Panc1 (cell line): ENCODE data around the gene PERCC1. TPM values are rescaled to one million over a fixed set of nuclear protein-coding genes. Genes with fewer than 3 reads are reported as not detected.

Experiments used
- ATAC-seq: fragments of 200-7000 bp; cut with Tn5 transposase; 2 replicates; pipeline ENCODE4 v1.9.1; 2020; ENCODE audit warnings: mild to moderate bottlenecking, moderate library complexity
- BruUV-seq: library from RNA; stranded (reverse); fragments of 400-500 nt; replicated peaks from 2 replicates; lab custom pipeline; 2021; lab: Mats Ljungman, UMichigan
- CTCF ChIA-PET: fragments of 300-600 bp; sonication (Branson Sonifier 250); formaldehyde crosslinking; loops from one replicate; lab custom pipeline; 2022; ENCODE audit warnings: antibody characterized with exemption; lab: Charles Lee
- POLR2A ChIA-PET: fragments of 300-600 bp; sonication (Branson Sonifier 250); formaldehyde crosslinking; loops from one replicate; lab custom pipeline; 2022; ENCODE audit warnings: antibody characterized with exemption; lab: Charles Lee
- DNase-seq: peaks from one replicate; pipeline ENCODE4 v3.0.0-alpha.2; 2010; ENCODE audit warnings: low read depth, low spot score
- H3K27ac ChIP-seq: 2 replicates; pipeline ENCODE4 v1.5.1; 2011; ENCODE audit warnings: mild to moderate bottlenecking, low read length, inconsistent platforms
- H3K27me3 ChIP-seq: fragments of 200-500 bp; sonication (Bioruptor generic); 2 replicates; pipeline ENCODE4 v1.6.0; 2014; ENCODE audit warnings: low read length, inconsistent platforms; ENCODE audit not compliant: control insufficient read depth, insufficient read depth
- H3K36me3 ChIP-seq: fragments of 200-500 bp; sonication (Bioruptor generic); 2 replicates; pipeline ENCODE4 v1.5.1; 2014; ENCODE audit warnings: inconsistent platforms, mild to moderate bottlenecking, low read length, moderate library complexity; ENCODE audit not compliant: control insufficient read depth, insufficient read depth
- H3K4me1 ChIP-seq: 2 replicates; pipeline ENCODE4 v1.5.1; 2011; ENCODE audit warnings: inconsistent platforms, mild to moderate bottlenecking, low read length, moderate library complexity; ENCODE audit not compliant: control insufficient read depth, insufficient read depth
- H3K4me3 ChIP-seq, 2 experiments: 2 replicates each; pipeline ENCODE4 v1.5.1; 2011 to 2012; ENCODE audit warnings: low read depth in 2 of 2, low read length in 2 of 2, mild to moderate bottlenecking in 2 of 2, inconsistent platforms in 1 of 2, moderate library complexity in 1 of 2
- H3K9me3 ChIP-seq: fragments of 200-500 bp; sonication (Bioruptor generic); 2 replicates; pipeline ENCODE4 v1.5.1; 2014; ENCODE audit warnings: low read depth, mild to moderate bottlenecking, inconsistent platforms, low read length, moderate library complexity; ENCODE audit not compliant: control insufficient read depth, insufficient read depth
- POLR2AphosphoS5 ChIP-seq: IDR thresholded peaks from 2 replicates; pipeline ENCODE4 v1.6.1; 2012; ENCODE audit warnings: mild to moderate bottlenecking, low read depth, low read length, moderate library complexity
- SIN3A ChIP-seq: IDR thresholded peaks from 2 replicates; pipeline ENCODE4 v1.6.1; 2012; ENCODE audit warnings: low read depth, mild to moderate bottlenecking, low read length, moderate library complexity, borderline replicate concordance; ENCODE audit not compliant: insufficient read depth
- TCF7L2 ChIP-seq: IDR thresholded peaks from 2 replicates; pipeline ENCODE4 v1.6.1; 2011; ENCODE audit warnings: mild to moderate bottlenecking, low read depth, low read length, inconsistent platforms
- in situ Hi-C: cut with HindIII; loops from 2 replicates; pipeline ENCODE4 v1.10.0; 2016; ENCODE audit warnings: low sequenced_read_pairs, low pct_unique_long_range_greater_than_20kb
- intact Hi-C: fragments of 100-400 bp; cut with micrococcal nuclease; formaldehyde crosslinking; loops from one replicate; pipeline ENCODE4 v1.10.0; 2022; ENCODE audit not compliant: unreplicated experiment
- total RNA-seq: library from RNA; stranded (reverse); gene quantifications from one replicate; pipeline ENCODE4 v1.2.1, GENCODE V29; 2021; ENCODE audit not compliant: unreplicated experiment
- TF ChIP-seq, protein P1 (sequence below): fragments of 450-650 bp; IDR thresholded peaks from 2 replicates; pipeline ENCODE4 v1.5.1; 2017; ENCODE audit warnings: mild to moderate bottlenecking
- TF ChIP-seq, protein P2 (sequence below), 2 experiments: IDR thresholded peaks; 2 replicates each; pipeline ENCODE4 v1.6.1; 2011 to 2012; ENCODE audit warnings: low read depth in 2 of 2, control low read depth in 1 of 2, low read length in 1 of 2, mild to moderate bottlenecking in 1 of 2, moderate library complexity in 1 of 2; ENCODE audit not compliant: insufficient read depth in 1 of 2

Gene PERCC1
- total RNA-seq, 1 experiment from 2014 or later: not detected

- Histone ChIP-seq H3K4me1 (no peaks in the 10 kb centered on the region), H3K27me3 (no peaks in the 10 kb centered on the region), H3K9me3 (no peaks in the 10 kb centered on the region), H3K27ac (no peak overlapping the region), H3K36me3 (no peaks in the 10 kb centered on the region), H3K4me3 (no peak overlapping the region)
- no peak for ATAC-seq
- TF ChIP-seq TCF7L2 (no peak), SIN3A (no peak), POLR2AphosphoS5 (no peak)
- TF ChIP-seq, protein P1, sequence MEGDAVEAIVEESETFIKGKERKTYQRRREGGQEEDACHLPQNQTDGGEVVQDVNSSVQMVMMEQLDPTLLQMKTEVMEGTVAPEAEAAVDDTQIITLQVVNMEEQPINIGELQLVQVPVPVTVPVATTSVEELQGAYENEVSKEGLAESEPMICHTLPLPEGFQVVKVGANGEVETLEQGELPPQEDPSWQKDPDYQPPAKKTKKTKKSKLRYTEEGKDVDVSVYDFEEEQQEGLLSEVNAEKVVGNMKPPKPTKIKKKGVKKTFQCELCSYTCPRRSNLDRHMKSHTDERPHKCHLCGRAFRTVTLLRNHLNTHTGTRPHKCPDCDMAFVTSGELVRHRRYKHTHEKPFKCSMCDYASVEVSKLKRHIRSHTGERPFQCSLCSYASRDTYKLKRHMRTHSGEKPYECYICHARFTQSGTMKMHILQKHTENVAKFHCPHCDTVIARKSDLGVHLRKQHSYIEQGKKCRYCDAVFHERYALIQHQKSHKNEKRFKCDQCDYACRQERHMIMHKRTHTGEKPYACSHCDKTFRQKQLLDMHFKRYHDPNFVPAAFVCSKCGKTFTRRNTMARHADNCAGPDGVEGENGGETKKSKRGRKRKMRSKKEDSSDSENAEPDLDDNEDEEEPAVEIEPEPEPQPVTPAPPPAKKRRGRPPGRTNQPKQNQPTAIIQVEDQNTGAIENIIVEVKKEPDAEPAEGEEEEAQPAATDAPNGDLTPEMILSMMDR: no peak
- TF ChIP-seq, protein P2, sequence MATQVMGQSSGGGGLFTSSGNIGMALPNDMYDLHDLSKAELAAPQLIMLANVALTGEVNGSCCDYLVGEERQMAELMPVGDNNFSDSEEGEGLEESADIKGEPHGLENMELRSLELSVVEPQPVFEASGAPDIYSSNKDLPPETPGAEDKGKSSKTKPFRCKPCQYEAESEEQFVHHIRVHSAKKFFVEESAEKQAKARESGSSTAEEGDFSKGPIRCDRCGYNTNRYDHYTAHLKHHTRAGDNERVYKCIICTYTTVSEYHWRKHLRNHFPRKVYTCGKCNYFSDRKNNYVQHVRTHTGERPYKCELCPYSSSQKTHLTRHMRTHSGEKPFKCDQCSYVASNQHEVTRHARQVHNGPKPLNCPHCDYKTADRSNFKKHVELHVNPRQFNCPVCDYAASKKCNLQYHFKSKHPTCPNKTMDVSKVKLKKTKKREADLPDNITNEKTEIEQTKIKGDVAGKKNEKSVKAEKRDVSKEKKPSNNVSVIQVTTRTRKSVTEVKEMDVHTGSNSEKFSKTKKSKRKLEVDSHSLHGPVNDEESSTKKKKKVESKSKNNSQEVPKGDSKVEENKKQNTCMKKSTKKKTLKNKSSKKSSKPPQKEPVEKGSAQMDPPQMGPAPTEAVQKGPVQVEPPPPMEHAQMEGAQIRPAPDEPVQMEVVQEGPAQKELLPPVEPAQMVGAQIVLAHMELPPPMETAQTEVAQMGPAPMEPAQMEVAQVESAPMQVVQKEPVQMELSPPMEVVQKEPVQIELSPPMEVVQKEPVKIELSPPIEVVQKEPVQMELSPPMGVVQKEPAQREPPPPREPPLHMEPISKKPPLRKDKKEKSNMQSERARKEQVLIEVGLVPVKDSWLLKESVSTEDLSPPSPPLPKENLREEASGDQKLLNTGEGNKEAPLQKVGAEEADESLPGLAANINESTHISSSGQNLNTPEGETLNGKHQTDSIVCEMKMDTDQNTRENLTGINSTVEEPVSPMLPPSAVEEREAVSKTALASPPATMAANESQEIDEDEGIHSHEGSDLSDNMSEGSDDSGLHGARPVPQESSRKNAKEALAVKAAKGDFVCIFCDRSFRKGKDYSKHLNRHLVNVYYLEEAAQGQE (IDR thresholded peaks at IDR 0.05; ENCODE audit: insufficient read depth in 1 of 2, low read depth in 2 of 2, low read length in 1 of 2): no peak
- no TSS peak for BruUV-seq
- CTCF ChIA-PET: interaction anchor here (0.6 kb wide), 1 partner anchor 62 kb away, joined by 11 read pairs; no protein-coding TSS in a partner anchor
- intact Hi-C loops: no loop called here
- POLR2A ChIA-PET: no interaction called here
- in situ Hi-C loops: no loop called here
- DNase-seq: no peak
Observed at GRCh38 chr16:1429631-1430030, 1.2 kb upstream of the PERCC1 start.

DNA sequence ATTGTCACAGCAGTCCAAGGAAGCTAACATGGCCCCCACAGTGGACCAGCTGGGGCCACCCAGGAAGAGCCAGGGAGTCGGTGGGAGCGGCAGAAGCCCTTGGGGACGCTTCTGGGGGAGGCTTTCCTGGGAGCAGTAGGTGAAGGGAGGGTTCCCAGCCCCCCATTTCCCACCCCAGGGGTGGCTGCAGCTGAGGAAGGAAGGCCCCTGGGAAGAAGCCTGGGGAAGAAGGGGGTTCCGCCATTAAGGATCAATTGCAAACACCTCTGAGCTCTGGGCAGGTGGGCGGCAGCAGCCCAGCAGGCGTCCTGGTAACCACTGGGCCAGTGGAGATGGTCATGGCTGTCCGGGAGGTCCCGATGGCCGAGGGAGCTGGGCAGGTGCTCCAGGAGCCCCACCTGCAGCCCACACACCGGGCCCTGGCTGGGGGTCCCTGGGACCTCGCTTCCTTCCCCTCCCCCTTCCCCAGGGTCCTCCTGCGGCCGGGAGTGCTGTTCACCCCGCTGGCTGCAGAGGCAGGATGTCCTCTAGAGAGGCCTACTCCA, 592 bp upstream of the PERCC1 start:
- intact Hi-C loops (no loop called here), in situ Hi-C loops (no loop called here)
- Histone ChIP-seq H3K9me3 (no peaks in the 10 kb centered on the region), H3K4me1 (no peaks in the 10 kb centered on the region), H3K4me3 (no peak overlapping the region), H3K27me3 (no peaks in the 10 kb centered on the region), H3K27ac (no peak overlapping the region), H3K36me3 (no peaks in the 10 kb centered on the region)
- ATAC-seq: no peak
- no TSS peak for BruUV-seq
- DNase-seq: no peak
- ChIA-PET CTCF (interaction anchor here (0.6 kb wide), 2 partner anchors 23 to 62 kb away, joined by 3 to 11 read pairs; no protein-coding TSS in a partner anchor), POLR2A (no interaction called here)
- TF ChIP-seq SIN3A: no peak
- no peak for TF ChIP-seq TCF7L2
- TF ChIP-seq, protein P1: no peak
- TF ChIP-seq, protein P2 (IDR thresholded peaks at IDR 0.05; ENCODE audit: insufficient read depth in 1 of 2, low read depth in 2 of 2, low read length in 1 of 2): no peak
- no peak for TF ChIP-seq POLR2AphosphoS5
